H9 (cell line): Measurements from ENCODE around the gene C10orf71. TPM values are rescaled to one million over a fixed set of nuclear protein-coding genes. Genes with fewer than 3 reads are reported as not detected.

Source experiments
- DNase-seq: peaks from one replicate; pipeline ENCODE4 v3.0.0-alpha.2; 2017
- H2AFZ ChIP-seq: one replicate; pipeline ENCODE4 v1.6.1; 2013; ENCODE audit warnings: mild to moderate bottlenecking, low read length, control low read depth, moderate library complexity
- H2AK5ac ChIP-seq: 2 replicates; pipeline ENCODE4 v1.6.1; 2013; ENCODE audit warnings: low read length, control low read depth, mixed read lengths; ENCODE audit not compliant: insufficient read length
- H2BK120ac ChIP-seq: one replicate; pipeline ENCODE4 v1.6.1; 2013; ENCODE audit warnings: low read depth, mild to moderate bottlenecking, low read length, control low read depth, inconsistent platforms; ENCODE audit not compliant: poor library complexity, severe bottlenecking
- H2BK12ac ChIP-seq: 2 replicates; pipeline ENCODE4 v1.6.1; 2013; ENCODE audit warnings: low read length, control low read depth, mixed read lengths, low read depth; ENCODE audit not compliant: insufficient read length
- H2BK15ac ChIP-seq: 2 replicates; pipeline ENCODE4 v1.6.1; 2013; ENCODE audit warnings: low read depth, low read length, control low read depth
- H2BK20ac ChIP-seq: one replicate; pipeline ENCODE4 v1.6.1; 2013; ENCODE audit warnings: low read depth, mild to moderate bottlenecking, low read length, control low read depth, inconsistent platforms; ENCODE audit not compliant: poor library complexity, severe bottlenecking
- H2BK5ac ChIP-seq: 2 replicates; pipeline ENCODE4 v1.6.1; 2013; ENCODE audit warnings: low read length, control low read depth, mixed read lengths; ENCODE audit not compliant: insufficient read length
- H3K14ac ChIP-seq: 2 replicates; pipeline ENCODE4 v1.6.1; 2013; ENCODE audit warnings: low read length, control low read depth; ENCODE audit not compliant: insufficient read depth
- H3K18ac ChIP-seq: 2 replicates; pipeline ENCODE4 v1.6.1; 2013; ENCODE audit warnings: low read depth, mild to moderate bottlenecking, mixed read lengths, low read length, control low read depth; ENCODE audit not compliant: insufficient read length
- H3K23ac ChIP-seq: 2 replicates; pipeline ENCODE4 v1.6.1; 2013; ENCODE audit warnings: low read length, control low read depth, mixed read lengths, low read depth; ENCODE audit not compliant: insufficient read length
- H3K23me2 ChIP-seq: 2 replicates; pipeline ENCODE4 v1.6.1; 2013; ENCODE audit warnings: low read depth, mild to moderate bottlenecking, mixed read lengths, low read length, control low read depth; ENCODE audit not compliant: insufficient read length, poor library complexity, severe bottlenecking
- H3K27ac ChIP-seq: 2 replicates; pipeline ENCODE4 v1.5.1; 2013; ENCODE audit warnings: low read length, control low read depth, mixed read lengths, low read depth; ENCODE audit not compliant: insufficient read length
- H3K27me3 ChIP-seq: 2 replicates; pipeline ENCODE4 v1.6.1; 2013; ENCODE audit warnings: low read length, control low read depth, inconsistent platforms; ENCODE audit not compliant: insufficient read depth
- H3K4ac ChIP-seq: 2 replicates; pipeline ENCODE4 v1.6.1; 2013; ENCODE audit warnings: low read depth, mild to moderate bottlenecking, control low read depth, inconsistent platforms, low read length, moderate library complexity
- H3K4me1 ChIP-seq: 2 replicates; pipeline ENCODE4 v1.6.1; 2013; ENCODE audit warnings: low read length, control low read depth, inconsistent platforms; ENCODE audit not compliant: insufficient read depth
- H3K4me2 ChIP-seq: 2 replicates; pipeline ENCODE4 v1.6.1; 2013; ENCODE audit warnings: low read length, control low read depth, mixed read lengths; ENCODE audit not compliant: insufficient read length, insufficient read depth
- H3K56ac ChIP-seq: 2 replicates; pipeline ENCODE4 v1.6.1; 2013; ENCODE audit warnings: low read depth, mild to moderate bottlenecking, mixed read lengths, low read length, control low read depth; ENCODE audit not compliant: insufficient read length
- H3K79me1 ChIP-seq: 2 replicates; pipeline ENCODE4 v1.6.1; 2013; ENCODE audit warnings: low read depth, mild to moderate bottlenecking, moderate library complexity, low read length, control low read depth, inconsistent platforms; ENCODE audit not compliant: insufficient read depth, poor library complexity, severe bottlenecking
- H3K79me2 ChIP-seq: 2 replicates; pipeline ENCODE4 v1.6.1; 2013; ENCODE audit warnings: low read length, control low read depth, inconsistent platforms; ENCODE audit not compliant: insufficient read depth
- H3K9ac ChIP-seq: 2 replicates; pipeline ENCODE4 v1.6.1; 2013; ENCODE audit warnings: low read length, control low read depth, mixed read lengths; ENCODE audit not compliant: insufficient read length; ENCODE audit errors: extremely low read depth
- H3K9me3 ChIP-seq: one replicate; pipeline ENCODE4 v1.6.1; 2013; ENCODE audit warnings: low read depth, low read length, inconsistent platforms; ENCODE audit not compliant: control insufficient read depth
- H3T11ph ChIP-seq: one replicate; pipeline ENCODE4 v1.6.1; 2013; ENCODE audit warnings: mild to moderate bottlenecking, low read length, control low read depth, inconsistent platforms
- H4K20me1 ChIP-seq: one replicate; pipeline ENCODE4 v1.6.1; 2013; ENCODE audit not compliant: control insufficient read depth, insufficient read length, insufficient read depth
- H4K5ac ChIP-seq: 2 replicates; pipeline ENCODE4 v1.6.1; 2013; ENCODE audit warnings: low read depth, mild to moderate bottlenecking, mixed read lengths, low read length, control low read depth; ENCODE audit not compliant: insufficient read length
- H4K8ac ChIP-seq: replicated peaks from 2 replicates; pipeline ENCODE4 v1.6.1; 2013; ENCODE audit warnings: low read length, control low read depth, mixed read lengths, low read depth; ENCODE audit not compliant: insufficient read length
- H4K91ac ChIP-seq: 2 replicates; pipeline ENCODE4 v1.6.1; 2013; ENCODE audit warnings: low read depth, mild to moderate bottlenecking, moderate library complexity, mixed read lengths, low read length, control low read depth; ENCODE audit not compliant: insufficient read length
- H3K27ac Mint-ChIP-seq, 3 experiments: 2 replicates in 2 of 3; 3 replicates in 1 of 3; pipeline ENCODE4 v1.8.0; 2020 to 2021; ENCODE audit warnings: mixed read lengths in 3 of 3, mild to moderate bottlenecking in 1 of 3, moderate library complexity in 1 of 3
- H3K27me3 Mint-ChIP-seq: 2 replicates; pipeline ENCODE4 v1.8.0; 2021; ENCODE audit warnings: low read depth, mild to moderate bottlenecking, moderate library complexity, mixed read lengths
- H3K36me3 Mint-ChIP-seq, 3 experiments: 2 replicates in 2 of 3; 3 replicates in 1 of 3; pipeline ENCODE4 v1.8.0; 2020 to 2021; ENCODE audit warnings: low read depth in 3 of 3, mixed read lengths in 3 of 3; ENCODE audit not compliant: insufficient read depth in 1 of 3
- H3K4me1 Mint-ChIP-seq, 2 experiments: 2 replicates each; pipeline ENCODE4 v1.8.0; 2020; ENCODE audit warnings: mixed read lengths in 2 of 2
- H3K4me3 Mint-ChIP-seq, 2 experiments: 2 replicates in 1 of 2; 3 replicates in 1 of 2; pipeline ENCODE4 v1.8.0; 2020 to 2021; ENCODE audit warnings: mild to moderate bottlenecking in 2 of 2, mixed read lengths in 2 of 2, moderate library complexity in 1 of 2
- H3K9me3 Mint-ChIP-seq, 2 experiments: 2 replicates in 1 of 2; 3 replicates in 1 of 2; pipeline ENCODE4 v1.8.0; 2020; ENCODE audit warnings: mild to moderate bottlenecking in 2 of 2, mixed read lengths in 2 of 2, moderate library complexity in 1 of 2
- WGBS: extraction: QIAGEN DNeasy Blood & Tissue Kit; methylation state at CpG from one replicate; pipeline ENCODE4 v1.1.7; 2013; ENCODE audit warnings: missing lambda C conversion rate, low lambda C conversion rate, mixed read lengths; ENCODE audit not compliant: insufficient read length; ENCODE audit errors: extremely low coverage; 5-methylcytosine and 5-hydroxymethylcytosine counted together
- total RNA-seq: library from RNA; stranded (reverse); gene quantifications from 2 replicates; pipeline ENCODE4 v1.2.1, GENCODE V29; 2021
- TF ChIP-seq, protein P1 (sequence below): fragments of 200-600 bp; sonication (generic); conservative IDR thresholded peaks from 3 replicates; pipeline ENCODE4 v1.8.0; 2021; ENCODE audit warnings: antibody characterized with exemption, mild to moderate bottlenecking

Gene C10orf71
- total RNA-seq, 1 experiment from 2014 or later, result not detected

DNA sequence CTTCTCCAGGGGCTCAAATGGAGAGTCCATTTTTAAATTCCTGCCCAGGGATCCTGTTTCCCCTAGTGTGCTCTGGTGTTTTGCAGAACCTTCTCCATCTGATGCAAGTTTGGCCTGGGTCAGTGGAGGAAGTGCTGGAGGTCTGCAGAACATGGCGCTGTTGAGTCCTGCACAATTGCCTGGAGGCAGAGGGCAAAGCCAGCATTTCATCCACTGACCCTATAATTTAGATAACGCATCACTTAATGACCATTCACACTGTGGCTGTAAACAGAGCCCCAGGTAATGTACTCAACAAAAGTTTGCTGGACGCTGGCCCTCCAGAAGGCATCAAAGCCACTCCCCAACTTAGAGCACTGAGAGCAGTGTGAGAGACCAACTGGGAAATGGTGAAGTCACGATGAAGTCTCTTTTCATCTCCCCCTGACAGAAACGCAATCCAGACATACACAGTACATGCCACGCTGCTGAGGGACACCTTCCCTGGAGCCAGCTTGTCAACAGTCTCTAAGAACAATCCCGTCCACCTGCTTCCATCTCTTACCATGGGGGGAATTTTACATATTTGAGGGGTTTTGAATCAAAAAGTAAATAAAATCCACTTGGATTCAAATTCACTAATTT is 13.4 kb downstream of the C10orf71 start:
- Histone ChIP-seq H2AK5ac (no peak overlapping the region), H3T11ph (no peak overlapping the region), H3K56ac (no peak overlapping the region), H4K5ac (no peak overlapping the region), H2BK120ac (no peak overlapping the region), H3K79me2 (no peaks in the 10 kb centered on the region), H3K14ac (no peak overlapping the region; the same call in 1 of the 2 replicates), H3K9me3 (no peaks in the 10 kb centered on the region), H2BK5ac (no peak overlapping the region), H4K8ac (no peak overlapping the region), H3K4me1 (no peaks in the 10 kb centered on the region), H3K23me2 (no peaks in the 10 kb centered on the region), H4K20me1 (no peaks in the 10 kb centered on the region), H3K79me1 (no peaks in the 10 kb centered on the region), H3K23ac (no peak overlapping the region), H3K9ac (no peak overlapping the region), H3K27ac (no peak overlapping the region), H3K4ac (no peak overlapping the region), H4K91ac (no peak overlapping the region), H3K18ac (no peak overlapping the region), H2BK20ac (no peak overlapping the region), H2BK12ac (no peak overlapping the region), H3K4me2 (no peak overlapping the region), H3K27me3 (no peaks in the 10 kb centered on the region), H2BK15ac (no peak overlapping the region), H2AFZ (no peak overlapping the region)
- Mint-ChIP-seq H3K27me3 (peaks cover 14% of the 10 kb centered on the region), H3K27ac (no peak overlapping the region), H3K4me3 (no peak overlapping the region), H3K9me3 (no peaks in the 10 kb centered on the region), H3K36me3 (no peaks in the 10 kb centered on the region), H3K4me1 (no peaks in the 10 kb centered on the region)
- no peak for DNase-seq
- no CpG with 5 or more reads among the region's 7 CpGs for WGBS
- TF ChIP-seq, protein P1, sequence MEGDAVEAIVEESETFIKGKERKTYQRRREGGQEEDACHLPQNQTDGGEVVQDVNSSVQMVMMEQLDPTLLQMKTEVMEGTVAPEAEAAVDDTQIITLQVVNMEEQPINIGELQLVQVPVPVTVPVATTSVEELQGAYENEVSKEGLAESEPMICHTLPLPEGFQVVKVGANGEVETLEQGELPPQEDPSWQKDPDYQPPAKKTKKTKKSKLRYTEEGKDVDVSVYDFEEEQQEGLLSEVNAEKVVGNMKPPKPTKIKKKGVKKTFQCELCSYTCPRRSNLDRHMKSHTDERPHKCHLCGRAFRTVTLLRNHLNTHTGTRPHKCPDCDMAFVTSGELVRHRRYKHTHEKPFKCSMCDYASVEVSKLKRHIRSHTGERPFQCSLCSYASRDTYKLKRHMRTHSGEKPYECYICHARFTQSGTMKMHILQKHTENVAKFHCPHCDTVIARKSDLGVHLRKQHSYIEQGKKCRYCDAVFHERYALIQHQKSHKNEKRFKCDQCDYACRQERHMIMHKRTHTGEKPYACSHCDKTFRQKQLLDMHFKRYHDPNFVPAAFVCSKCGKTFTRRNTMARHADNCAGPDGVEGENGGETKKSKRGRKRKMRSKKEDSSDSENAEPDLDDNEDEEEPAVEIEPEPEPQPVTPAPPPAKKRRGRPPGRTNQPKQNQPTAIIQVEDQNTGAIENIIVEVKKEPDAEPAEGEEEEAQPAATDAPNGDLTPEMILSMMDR, result no peak
